GM10248 (cell line): ENCODE results near the gene NPAS2.

Experiments used
- CTCF ChIA-PET: fragments of 300-600 bp; sonication (Branson Sonifier 250); formaldehyde crosslinking; extraction: SDS; loops from one replicate; lab custom pipeline; 2021; ENCODE audit warnings: antibody characterized with exemption; lab: Yijun Ruan, JAX
- POLR2A ChIA-PET: fragments of 350-650 bp; sonication (Branson Sonifier 250); formaldehyde crosslinking; extraction: SDS; loops from one replicate; lab custom pipeline; 2020; ENCODE audit warnings: antibody characterized with exemption; lab: Yijun Ruan, JAX
- DNase-seq: peaks from one replicate; pipeline ENCODE4 v3.0.0; 2012; ENCODE audit errors: extremely low spot score
- CTCF ChIP-seq: IDR thresholded peaks from 2 replicates; pipeline ENCODE4 v1.5.1; 2012; ENCODE audit warnings: mild to moderate bottlenecking, low read depth; ENCODE audit errors: extremely low read depth, missing control alignments, control extremely low read depth

The NPAS2 gene

GRCh38 chr2:100887039-100887578 is 67.2 kb downstream of the NPAS2 start:
- CTCF ChIA-PET: interaction anchor here (1.0 to 1.4 kb wide), 2 partner anchors 9 to 22 kb away, joined by 3 read pairs; no protein-coding TSS in a partner anchor
- DNase-seq: no peak

GRCh38 chr2:100887713-100888495 is 68.0 kb downstream of the NPAS2 start:
- ChIA-PET POLR2A (no interaction called here), CTCF (interaction anchor here (1.0 kb wide), 1 partner anchor 10 kb away, joined by 3 read pairs; no protein-coding TSS in a partner anchor)
- no peak for TF ChIP-seq CTCF
- DNase-seq: no peak

More at GRCh38 chr2:100887039-100887578, 67.2 kb downstream of the NPAS2 start:
- POLR2A ChIA-PET: no interaction called here
- no peak for TF ChIP-seq CTCF

GRCh38 chr2:100888601-100889000 is 68.7 kb downstream of the NPAS2 start:
- no peak for DNase-seq
- ChIA-PET POLR2A (no interaction called here), CTCF (no interaction called here)
- TF ChIP-seq CTCF: no peak

GRCh38 chr2:100889286-100889685 is 69.3 kb downstream of the NPAS2 start:
- ChIA-PET CTCF (no interaction called here), POLR2A (no interaction called here)
- DNase-seq: no peak
- no peak for TF ChIP-seq CTCF

- ChIA-PET POLR2A (no interaction called here), CTCF (interaction anchor here (1.0 kb wide), 1 partner anchor 94 kb away, joined by 3 read pairs; no protein-coding TSS in a partner anchor)
- no peak for TF ChIP-seq CTCF
- DNase-seq: no peak
Measured at GRCh38 chr2:100891906-100892642, 72.1 kb downstream of the NPAS2 start.

- POLR2A ChIA-PET: no interaction called here
- no peak for DNase-seq
- no peak for TF ChIP-seq CTCF
- CTCF ChIA-PET: no interaction called here
Measured at GRCh38 chr2:100893392-100894104, 73.6 kb downstream of the NPAS2 start.
